Panc1 (cell line): Measurements from ENCODE around the gene ZCCHC7.

Experiments used
- POLR2AphosphoS5 ChIP-seq: IDR thresholded peaks from 2 replicates; pipeline ENCODE4 v1.6.1; 2012; ENCODE audit warnings: mild to moderate bottlenecking, low read depth, low read length, moderate library complexity
- TF ChIP-seq, protein P1 (sequence below): fragments of 450-650 bp; IDR thresholded peaks from 2 replicates; pipeline ENCODE4 v1.5.1; 2017; ENCODE audit warnings: mild to moderate bottlenecking
- TF ChIP-seq, protein P2 (sequence below), 2 experiments: IDR thresholded peaks; 2 replicates each; pipeline ENCODE4 v1.6.1; 2011 to 2012; ENCODE audit warnings: low read depth in 2 of 2, control low read depth in 1 of 2, low read length in 1 of 2, mild to moderate bottlenecking in 1 of 2, moderate library complexity in 1 of 2; ENCODE audit not compliant: insufficient read depth in 1 of 2

DNA sequence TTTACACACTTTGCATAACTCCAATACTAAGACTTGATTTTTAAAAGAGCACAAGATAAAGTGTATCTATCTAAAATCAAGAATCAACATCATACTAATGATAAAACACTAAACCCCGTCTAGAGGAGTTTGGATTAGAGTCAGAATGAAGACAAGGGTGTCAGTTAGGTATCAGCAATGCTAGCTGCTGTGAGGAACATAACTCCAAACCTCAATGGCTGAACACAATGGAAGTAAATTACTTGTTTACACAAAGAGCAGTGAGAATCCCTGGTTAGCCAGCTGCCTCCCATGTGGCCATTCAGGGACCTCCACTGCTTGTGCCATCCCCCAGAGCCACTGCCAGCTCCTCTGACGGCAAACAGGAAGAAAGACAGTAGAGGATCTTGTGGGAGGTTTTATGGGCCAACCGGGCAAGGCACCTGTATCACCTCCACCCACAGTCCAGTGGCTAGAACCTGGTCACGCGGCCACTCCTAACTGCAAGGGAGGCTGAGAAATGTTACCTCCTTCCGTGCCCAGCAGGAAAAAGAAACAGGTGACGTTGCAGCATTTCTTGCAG, 278.2 kb downstream of the ZCCHC7 start:
- TF ChIP-seq, protein P1, sequence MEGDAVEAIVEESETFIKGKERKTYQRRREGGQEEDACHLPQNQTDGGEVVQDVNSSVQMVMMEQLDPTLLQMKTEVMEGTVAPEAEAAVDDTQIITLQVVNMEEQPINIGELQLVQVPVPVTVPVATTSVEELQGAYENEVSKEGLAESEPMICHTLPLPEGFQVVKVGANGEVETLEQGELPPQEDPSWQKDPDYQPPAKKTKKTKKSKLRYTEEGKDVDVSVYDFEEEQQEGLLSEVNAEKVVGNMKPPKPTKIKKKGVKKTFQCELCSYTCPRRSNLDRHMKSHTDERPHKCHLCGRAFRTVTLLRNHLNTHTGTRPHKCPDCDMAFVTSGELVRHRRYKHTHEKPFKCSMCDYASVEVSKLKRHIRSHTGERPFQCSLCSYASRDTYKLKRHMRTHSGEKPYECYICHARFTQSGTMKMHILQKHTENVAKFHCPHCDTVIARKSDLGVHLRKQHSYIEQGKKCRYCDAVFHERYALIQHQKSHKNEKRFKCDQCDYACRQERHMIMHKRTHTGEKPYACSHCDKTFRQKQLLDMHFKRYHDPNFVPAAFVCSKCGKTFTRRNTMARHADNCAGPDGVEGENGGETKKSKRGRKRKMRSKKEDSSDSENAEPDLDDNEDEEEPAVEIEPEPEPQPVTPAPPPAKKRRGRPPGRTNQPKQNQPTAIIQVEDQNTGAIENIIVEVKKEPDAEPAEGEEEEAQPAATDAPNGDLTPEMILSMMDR: no peak
- no peak for TF ChIP-seq POLR2AphosphoS5
- TF ChIP-seq, protein P2, sequence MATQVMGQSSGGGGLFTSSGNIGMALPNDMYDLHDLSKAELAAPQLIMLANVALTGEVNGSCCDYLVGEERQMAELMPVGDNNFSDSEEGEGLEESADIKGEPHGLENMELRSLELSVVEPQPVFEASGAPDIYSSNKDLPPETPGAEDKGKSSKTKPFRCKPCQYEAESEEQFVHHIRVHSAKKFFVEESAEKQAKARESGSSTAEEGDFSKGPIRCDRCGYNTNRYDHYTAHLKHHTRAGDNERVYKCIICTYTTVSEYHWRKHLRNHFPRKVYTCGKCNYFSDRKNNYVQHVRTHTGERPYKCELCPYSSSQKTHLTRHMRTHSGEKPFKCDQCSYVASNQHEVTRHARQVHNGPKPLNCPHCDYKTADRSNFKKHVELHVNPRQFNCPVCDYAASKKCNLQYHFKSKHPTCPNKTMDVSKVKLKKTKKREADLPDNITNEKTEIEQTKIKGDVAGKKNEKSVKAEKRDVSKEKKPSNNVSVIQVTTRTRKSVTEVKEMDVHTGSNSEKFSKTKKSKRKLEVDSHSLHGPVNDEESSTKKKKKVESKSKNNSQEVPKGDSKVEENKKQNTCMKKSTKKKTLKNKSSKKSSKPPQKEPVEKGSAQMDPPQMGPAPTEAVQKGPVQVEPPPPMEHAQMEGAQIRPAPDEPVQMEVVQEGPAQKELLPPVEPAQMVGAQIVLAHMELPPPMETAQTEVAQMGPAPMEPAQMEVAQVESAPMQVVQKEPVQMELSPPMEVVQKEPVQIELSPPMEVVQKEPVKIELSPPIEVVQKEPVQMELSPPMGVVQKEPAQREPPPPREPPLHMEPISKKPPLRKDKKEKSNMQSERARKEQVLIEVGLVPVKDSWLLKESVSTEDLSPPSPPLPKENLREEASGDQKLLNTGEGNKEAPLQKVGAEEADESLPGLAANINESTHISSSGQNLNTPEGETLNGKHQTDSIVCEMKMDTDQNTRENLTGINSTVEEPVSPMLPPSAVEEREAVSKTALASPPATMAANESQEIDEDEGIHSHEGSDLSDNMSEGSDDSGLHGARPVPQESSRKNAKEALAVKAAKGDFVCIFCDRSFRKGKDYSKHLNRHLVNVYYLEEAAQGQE (IDR thresholded peaks at IDR 0.05; ENCODE audit: insufficient read depth in 1 of 2, low read depth in 2 of 2, low read length in 1 of 2): no peak
